Left hindlimb (tissue), 1 donor: ENCODE results near the gene FERMT1.
"Not testable (repeated sequence)": the region's sequence is repeated elsewhere in the genome, so short reads cannot be mapped to it uniquely, and the experiment has no call there.

Source experiments
- DNase-seq: peaks from one replicate; pipeline ENCODE4 v3.0.0-alpha.2; 2018

The FERMT1 gene

GRCh38 chr20:6066582-6066981 lies 56.2 kb downstream of the FERMT1 start:
- no peak for DNase-seq

GRCh38 chr20:6061544-6061943 lies 61.3 kb downstream of the FERMT1 start:
- DNase-seq: no peak

- DNase-seq: no peak
These were observed 62.6 kb downstream of the FERMT1 start for GRCh38 chr20:6060213-6060612.

GRCh38 chr20:6058684-6059295 lies 64.0 kb downstream of the FERMT1 start:
- DNase-seq: no peak

- no peak for DNase-seq
These were observed 65.1 kb downstream of the FERMT1 start for GRCh38 chr20:6057691-6058090.

- no peak for DNase-seq
These were observed 65.7 kb downstream of the FERMT1 start for GRCh38 chr20:6057139-6057538.

- no peak for DNase-seq
These were observed 66.8 kb downstream of the FERMT1 start for GRCh38 chr20:6055981-6056569.

GRCh38 chr20:6055161-6055783 lies 67.6 kb downstream of the FERMT1 start:
- no peak for DNase-seq

- DNase-seq: not testable (repeated sequence)
These were observed 68.2 kb downstream of the FERMT1 start for GRCh38 chr20:6054689-6055051.

- DNase-seq: no peak
These were observed 68.8 kb downstream of the FERMT1 start, which contains the start of gene LRRN4 for GRCh38 chr20:6053776-6054688. LRRN4 (minus strand) TSS chr20:6054060; CDS start chr20:6052799, 1,261 bp downstream.

- no peak for DNase-seq
These were observed 69.6 kb downstream of the FERMT1 start for GRCh38 chr20:6053064-6053775.

GRCh38 chr20:6051505-6051904 lies 71.3 kb downstream of the FERMT1 start:
- DNase-seq: no peak

- DNase-seq: no peak
These were observed 74.4 kb downstream of the FERMT1 start for GRCh38 chr20:6048391-6048790.

GRCh38 chr20:6046432-6046831 lies 76.4 kb downstream of the FERMT1 start:
- DNase-seq: no peak

- DNase-seq: no peak
These were observed 77.3 kb downstream of the FERMT1 start for GRCh38 chr20:6045566-6045965.

GRCh38 chr20:6044115-6044514 lies 78.7 kb downstream of the FERMT1 start:
- DNase-seq: no peak

GRCh38 chr20:6041808-6042265 lies 81.0 kb downstream of the FERMT1 start:
- no peak for DNase-seq

GRCh38 chr20:6040958-6041807 lies 81.6 kb downstream of the FERMT1 start:
- DNase-seq: no peak

- DNase-seq: no peak
These were observed 82.3 kb downstream of the FERMT1 start for GRCh38 chr20:6040540-6040939.

GRCh38 chr20:6039766-6040165 lies 83.1 kb downstream of the FERMT1 start:
- DNase-seq: no peak

GRCh38 chr20:6038256-6038655 lies 84.6 kb downstream of the FERMT1 start:
- no peak for DNase-seq

GRCh38 chr20:6037082-6037481 lies 85.7 kb downstream of the FERMT1 start:
- DNase-seq: no peak
